A673 (cell line): ENCODE measurements around the gene TMEFF2.

Source experiments
- CTCF ChIP-seq: fragments of 300-800, 200-600 bp; sonication (generic); conservative IDR thresholded peaks from 2 replicates; pipeline ENCODE4 v1.5.1; 2017; ENCODE audit warnings: low read depth, mild to moderate bottlenecking, antibody characterized with exemption, low read length, moderate library complexity, mixed read lengths
- EZH2 ChIP-seq: fragments of 200-600 bp; sonication (generic); IDR thresholded peaks from 2 replicates; pipeline ENCODE4 v1.6.1; 2017; ENCODE audit warnings: borderline replicate concordance, low read depth, mild to moderate bottlenecking, mixed read lengths, antibody characterized with exemption, low read length; ENCODE audit not compliant: poor library complexity, severe bottlenecking

- TF ChIP-seq CTCF (no peak), EZH2 (no peak)
Observed at GRCh38 chr2:192070099-192070498, 124.6 kb downstream of the TMEFF2 start.
